Ishikawa (cell line): Measurements from ENCODE around the gene NRM.

Source experiments
- CEBPB ChIP-seq: IDR thresholded peaks from 2 replicates; pipeline ENCODE4 v1.6.1; 2012
- CREB1 ChIP-seq: IDR thresholded peaks from 2 replicates; pipeline ENCODE4 v1.6.1; 2012; ENCODE audit warnings: low read depth
- EGR1 ChIP-seq: IDR thresholded peaks from 2 replicates; pipeline ENCODE4 v1.6.1; 2012
- EP300 ChIP-seq: IDR thresholded peaks from 2 replicates; pipeline ENCODE4 v1.6.1; 2012; ENCODE audit warnings: borderline replicate concordance
- FOXM1 ChIP-seq: IDR thresholded peaks from 2 replicates; pipeline ENCODE4 v1.6.1; 2012; ENCODE audit warnings: low read depth, borderline replicate concordance
- NFIC ChIP-seq: IDR thresholded peaks from 2 replicates; pipeline ENCODE4 v1.6.1; 2012
- RAD21 ChIP-seq: IDR thresholded peaks from 2 replicates; pipeline ENCODE4 v1.6.1; 2012; ENCODE audit warnings: low read depth
- TAF1 ChIP-seq: IDR thresholded peaks from 2 replicates; pipeline ENCODE4 v1.6.1; 2012; ENCODE audit warnings: low read depth, mild to moderate bottlenecking
- TCF12 ChIP-seq: IDR thresholded peaks from 2 replicates; pipeline ENCODE4 v1.6.1; 2012; ENCODE audit warnings: low read depth
- TEAD4 ChIP-seq: IDR thresholded peaks from 2 replicates; pipeline ENCODE4 v1.6.1; 2012
- YY1 ChIP-seq: IDR thresholded peaks from 2 replicates; pipeline ENCODE4 v1.6.1; 2012; ENCODE audit warnings: low read depth
- ZBTB7A ChIP-seq: IDR thresholded peaks from 2 replicates; pipeline ENCODE4 v1.6.1; 2012; ENCODE audit warnings: low read depth
- TF ChIP-seq, protein P1 (sequence below): IDR thresholded peaks from 2 replicates; pipeline ENCODE4 v1.6.1; 2012
- TF ChIP-seq, protein P2 (sequence below): IDR thresholded peaks from 2 replicates; pipeline ENCODE4 v1.6.1; 2012
- TF ChIP-seq, protein P3 (sequence below): IDR thresholded peaks from 2 replicates; pipeline ENCODE4 v1.6.1; 2012; ENCODE audit warnings: low read depth, mild to moderate bottlenecking

The NRM gene

DNA sequence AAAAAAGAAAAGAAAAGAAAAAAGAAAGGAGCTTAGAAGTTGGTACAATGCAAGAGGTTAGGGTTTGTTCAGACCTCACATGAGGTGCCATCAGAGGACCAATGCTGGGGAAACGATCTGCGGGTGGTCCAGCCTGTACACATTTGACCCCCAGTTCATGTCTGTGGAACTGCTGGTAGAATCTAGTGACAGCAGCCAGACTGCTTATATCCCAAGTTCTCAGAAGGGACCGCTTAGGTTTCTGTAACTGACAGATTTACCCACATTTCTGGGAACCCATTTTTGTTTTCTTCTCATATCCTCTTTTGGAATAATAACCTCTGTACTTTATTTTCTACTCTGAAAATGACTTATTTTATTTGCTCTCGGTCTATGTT is 9.0 kb downstream of the NRM start:
- no peak for TF ChIP-seq CREB1
- TF ChIP-seq, protein P1, sequence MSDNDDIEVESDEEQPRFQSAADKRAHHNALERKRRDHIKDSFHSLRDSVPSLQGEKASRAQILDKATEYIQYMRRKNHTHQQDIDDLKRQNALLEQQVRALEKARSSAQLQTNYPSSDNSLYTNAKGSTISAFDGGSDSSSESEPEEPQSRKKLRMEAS: no peak
- TF ChIP-seq NFIC: no peak
- TF ChIP-seq TAF1: no peak
- TF ChIP-seq FOXM1: no peak
- TF ChIP-seq TEAD4: no peak
- TF ChIP-seq CEBPB: no peak
- TF ChIP-seq EGR1: no peak
- no peak for TF ChIP-seq RAD21
- TF ChIP-seq TCF12: no peak
- TF ChIP-seq ZBTB7A: no peak
- TF ChIP-seq, protein P2, sequence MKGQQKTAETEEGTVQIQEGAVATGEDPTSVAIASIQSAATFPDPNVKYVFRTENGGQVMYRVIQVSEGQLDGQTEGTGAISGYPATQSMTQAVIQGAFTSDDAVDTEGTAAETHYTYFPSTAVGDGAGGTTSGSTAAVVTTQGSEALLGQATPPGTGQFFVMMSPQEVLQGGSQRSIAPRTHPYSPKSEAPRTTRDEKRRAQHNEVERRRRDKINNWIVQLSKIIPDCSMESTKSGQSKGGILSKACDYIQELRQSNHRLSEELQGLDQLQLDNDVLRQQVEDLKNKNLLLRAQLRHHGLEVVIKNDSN: no peak
- no peak for TF ChIP-seq EP300
- TF ChIP-seq, protein P3, sequence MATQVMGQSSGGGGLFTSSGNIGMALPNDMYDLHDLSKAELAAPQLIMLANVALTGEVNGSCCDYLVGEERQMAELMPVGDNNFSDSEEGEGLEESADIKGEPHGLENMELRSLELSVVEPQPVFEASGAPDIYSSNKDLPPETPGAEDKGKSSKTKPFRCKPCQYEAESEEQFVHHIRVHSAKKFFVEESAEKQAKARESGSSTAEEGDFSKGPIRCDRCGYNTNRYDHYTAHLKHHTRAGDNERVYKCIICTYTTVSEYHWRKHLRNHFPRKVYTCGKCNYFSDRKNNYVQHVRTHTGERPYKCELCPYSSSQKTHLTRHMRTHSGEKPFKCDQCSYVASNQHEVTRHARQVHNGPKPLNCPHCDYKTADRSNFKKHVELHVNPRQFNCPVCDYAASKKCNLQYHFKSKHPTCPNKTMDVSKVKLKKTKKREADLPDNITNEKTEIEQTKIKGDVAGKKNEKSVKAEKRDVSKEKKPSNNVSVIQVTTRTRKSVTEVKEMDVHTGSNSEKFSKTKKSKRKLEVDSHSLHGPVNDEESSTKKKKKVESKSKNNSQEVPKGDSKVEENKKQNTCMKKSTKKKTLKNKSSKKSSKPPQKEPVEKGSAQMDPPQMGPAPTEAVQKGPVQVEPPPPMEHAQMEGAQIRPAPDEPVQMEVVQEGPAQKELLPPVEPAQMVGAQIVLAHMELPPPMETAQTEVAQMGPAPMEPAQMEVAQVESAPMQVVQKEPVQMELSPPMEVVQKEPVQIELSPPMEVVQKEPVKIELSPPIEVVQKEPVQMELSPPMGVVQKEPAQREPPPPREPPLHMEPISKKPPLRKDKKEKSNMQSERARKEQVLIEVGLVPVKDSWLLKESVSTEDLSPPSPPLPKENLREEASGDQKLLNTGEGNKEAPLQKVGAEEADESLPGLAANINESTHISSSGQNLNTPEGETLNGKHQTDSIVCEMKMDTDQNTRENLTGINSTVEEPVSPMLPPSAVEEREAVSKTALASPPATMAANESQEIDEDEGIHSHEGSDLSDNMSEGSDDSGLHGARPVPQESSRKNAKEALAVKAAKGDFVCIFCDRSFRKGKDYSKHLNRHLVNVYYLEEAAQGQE: no peak
- TF ChIP-seq YY1: no peak

DNA sequence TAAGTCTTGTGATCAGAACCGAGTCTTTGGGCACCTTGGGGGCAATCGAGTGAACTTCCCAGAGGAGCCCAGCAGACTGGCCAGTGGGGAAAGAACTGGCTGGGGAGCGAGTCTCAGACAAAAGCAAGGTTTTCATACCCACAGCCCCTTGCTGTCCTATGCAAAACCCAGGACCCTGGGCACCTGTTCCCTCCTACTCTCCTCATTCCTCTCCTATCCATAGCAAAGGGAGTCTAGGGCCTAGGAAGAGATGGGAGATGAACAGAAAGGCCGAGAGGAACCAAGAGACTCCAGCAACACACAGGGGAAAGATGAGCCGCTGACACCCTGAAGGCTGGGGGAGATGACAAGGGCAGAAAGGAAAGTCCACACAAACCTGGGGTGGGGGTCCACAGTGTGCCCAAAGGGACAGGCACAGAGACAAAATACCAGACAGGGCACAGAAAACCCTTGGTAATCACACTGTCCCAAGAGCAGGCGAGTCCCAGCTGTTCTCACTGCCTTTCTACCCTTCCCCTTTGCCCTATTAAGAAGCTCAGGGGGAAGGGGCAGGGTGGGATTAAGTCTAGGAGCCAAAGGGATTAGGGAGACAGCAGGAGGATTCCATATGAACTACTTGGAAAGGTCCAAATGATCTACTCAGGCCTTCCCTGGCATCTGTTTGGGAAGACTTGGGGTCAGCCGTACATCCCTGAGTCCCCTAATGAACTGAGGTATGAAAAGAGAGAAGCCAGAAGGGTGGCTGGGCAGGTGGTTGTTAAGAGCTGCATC is 10.8 kb downstream of the NRM start:
- TF ChIP-seq, protein P2: no peak
- TF ChIP-seq NFIC: no peak
- no peak for TF ChIP-seq EP300
- TF ChIP-seq CEBPB: no peak
- no peak for TF ChIP-seq TCF12
- TF ChIP-seq ZBTB7A: no peak
- no peak for TF ChIP-seq FOXM1
- TF ChIP-seq, protein P3: no peak
- TF ChIP-seq, protein P1: no peak
- TF ChIP-seq RAD21: no peak
- no peak for TF ChIP-seq CREB1
- TF ChIP-seq TAF1: no peak
- TF ChIP-seq YY1: no peak
- TF ChIP-seq EGR1: no peak
- no peak for TF ChIP-seq TEAD4

DNA sequence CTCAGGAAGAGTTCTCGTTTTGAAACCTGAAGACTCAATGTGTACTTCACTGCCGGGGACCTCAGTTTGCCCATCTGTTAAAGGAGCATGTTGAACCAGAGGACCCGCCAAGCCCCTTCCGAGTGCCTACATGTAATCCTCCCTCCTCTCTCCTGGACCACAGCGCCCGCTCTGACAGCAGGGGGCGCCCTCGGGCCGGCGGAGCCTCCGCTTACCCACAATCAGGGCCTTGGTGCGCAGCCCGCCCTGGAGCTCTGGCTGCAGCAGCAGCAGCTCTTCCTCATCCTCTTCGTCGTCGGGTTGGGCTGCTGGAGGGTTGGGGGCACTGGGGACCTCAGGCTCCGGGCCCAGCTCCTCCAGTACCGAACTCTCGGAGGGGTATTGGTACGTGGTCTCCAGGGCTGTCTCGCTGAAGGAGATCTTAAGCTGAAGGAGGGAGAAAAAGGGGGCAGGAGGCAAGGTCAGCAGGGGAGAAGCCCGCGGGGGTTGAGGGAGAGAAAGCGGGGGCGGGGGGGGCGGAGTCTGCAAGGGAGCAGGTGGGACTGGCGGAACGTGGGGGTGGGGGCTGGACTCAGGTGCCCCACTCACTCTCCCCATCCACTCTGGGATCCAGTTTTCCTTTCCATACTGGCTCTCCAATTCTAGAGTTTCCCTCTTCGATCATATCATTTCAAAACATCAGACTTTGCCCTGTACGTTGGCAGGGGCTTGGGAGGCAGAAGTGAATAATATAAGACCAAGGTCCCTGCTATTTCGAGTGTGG is 11.6 kb downstream of the NRM start:
- TF ChIP-seq CREB1: no peak
- no peak for TF ChIP-seq TCF12
- peak; percentile 85 for TF ChIP-seq RAD21

DNA sequence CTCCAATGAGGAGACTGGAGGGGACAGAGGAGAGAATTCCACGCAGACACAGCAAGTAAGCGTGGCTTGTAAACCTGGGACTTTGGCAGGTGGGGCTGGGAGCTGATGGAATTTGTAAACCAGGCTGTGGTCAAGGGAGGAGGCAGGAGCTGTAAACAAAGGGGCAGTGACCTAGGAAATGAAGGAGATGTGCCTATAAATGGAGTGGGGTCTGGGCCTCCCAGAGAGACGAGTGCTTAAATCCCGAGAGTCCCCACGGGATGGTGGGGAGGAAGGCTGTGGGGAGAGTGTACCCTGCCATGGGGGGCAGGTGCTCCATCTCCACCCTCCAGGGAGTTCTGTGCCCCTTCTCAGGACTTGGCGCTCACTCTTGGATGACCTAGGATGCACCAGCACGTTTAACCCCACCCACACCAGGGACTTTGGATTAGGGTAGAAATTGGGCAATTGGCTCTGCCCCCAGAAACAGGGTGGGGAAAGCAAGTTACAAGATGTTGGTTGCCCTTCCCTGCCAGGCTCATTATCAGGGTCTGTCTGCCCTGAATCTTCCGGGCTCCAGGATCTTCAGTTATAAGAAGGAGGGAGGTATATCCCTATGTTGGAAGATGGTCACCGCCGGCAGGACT is 14.0 kb downstream of the NRM start:
- TF ChIP-seq EGR1: no peak
- no peak for TF ChIP-seq TCF12
- TF ChIP-seq ZBTB7A: no peak
- no peak for TF ChIP-seq TAF1
- TF ChIP-seq, protein P3: no peak
- TF ChIP-seq NFIC: no peak
- TF ChIP-seq YY1: no peak
- TF ChIP-seq, protein P1: no peak
- TF ChIP-seq CREB1: no peak
- no peak for TF ChIP-seq TEAD4
- TF ChIP-seq CEBPB: no peak
- TF ChIP-seq RAD21: no peak
- TF ChIP-seq EP300: no peak
- TF ChIP-seq FOXM1: no peak
- TF ChIP-seq, protein P2: no peak
